Panc1 (cell line): ENCODE results near the gene SEL1L3. TPM values are rescaled to one million over a fixed set of nuclear protein-coding genes. Genes with fewer than 3 reads are reported as not detected.

ENCODE experiments used
- ATAC-seq: fragments of 200-7000 bp; cut with Tn5 transposase; 2 replicates; pipeline ENCODE4 v1.9.1; 2020; ENCODE audit warnings: mild to moderate bottlenecking, moderate library complexity
- BruUV-seq: library from RNA; stranded (reverse); fragments of 400-500 nt; replicated peaks from 2 replicates; lab custom pipeline; 2021; lab: Mats Ljungman, UMichigan
- CTCF ChIA-PET: fragments of 300-600 bp; sonication (Branson Sonifier 250); formaldehyde crosslinking; loops from one replicate; lab custom pipeline; 2022; ENCODE audit warnings: antibody characterized with exemption; lab: Charles Lee
- POLR2A ChIA-PET: fragments of 300-600 bp; sonication (Branson Sonifier 250); formaldehyde crosslinking; loops from one replicate; lab custom pipeline; 2022; ENCODE audit warnings: antibody characterized with exemption; lab: Charles Lee
- DNase-seq: peaks from one replicate; pipeline ENCODE4 v3.0.0-alpha.2; 2010; ENCODE audit warnings: low read depth, low spot score
- H3K27ac ChIP-seq: 2 replicates; pipeline ENCODE4 v1.5.1; 2011; ENCODE audit warnings: mild to moderate bottlenecking, low read length, inconsistent platforms
- H3K27me3 ChIP-seq: fragments of 200-500 bp; sonication (Bioruptor generic); 2 replicates; pipeline ENCODE4 v1.6.0; 2014; ENCODE audit warnings: low read length, inconsistent platforms; ENCODE audit not compliant: control insufficient read depth, insufficient read depth
- H3K36me3 ChIP-seq: fragments of 200-500 bp; sonication (Bioruptor generic); 2 replicates; pipeline ENCODE4 v1.5.1; 2014; ENCODE audit warnings: inconsistent platforms, mild to moderate bottlenecking, low read length, moderate library complexity; ENCODE audit not compliant: control insufficient read depth, insufficient read depth
- H3K4me1 ChIP-seq: 2 replicates; pipeline ENCODE4 v1.5.1; 2011; ENCODE audit warnings: inconsistent platforms, mild to moderate bottlenecking, low read length, moderate library complexity; ENCODE audit not compliant: control insufficient read depth, insufficient read depth
- H3K4me3 ChIP-seq, 2 experiments: 2 replicates each; pipeline ENCODE4 v1.5.1; 2011 to 2012; ENCODE audit warnings: low read depth in 2 of 2, low read length in 2 of 2, mild to moderate bottlenecking in 2 of 2, inconsistent platforms in 1 of 2, moderate library complexity in 1 of 2
- H3K9me3 ChIP-seq: fragments of 200-500 bp; sonication (Bioruptor generic); 2 replicates; pipeline ENCODE4 v1.5.1; 2014; ENCODE audit warnings: low read depth, mild to moderate bottlenecking, inconsistent platforms, low read length, moderate library complexity; ENCODE audit not compliant: control insufficient read depth, insufficient read depth
- CTCF ChIP-seq: fragments of 450-650 bp; IDR thresholded peaks from 2 replicates; pipeline ENCODE4 v1.5.1; 2017; ENCODE audit warnings: mild to moderate bottlenecking
- POLR2AphosphoS5 ChIP-seq: IDR thresholded peaks from 2 replicates; pipeline ENCODE4 v1.6.1; 2012; ENCODE audit warnings: mild to moderate bottlenecking, low read depth, low read length, moderate library complexity
- REST ChIP-seq, 2 experiments: IDR thresholded peaks; 2 replicates each; pipeline ENCODE4 v1.6.1; 2011 to 2012; ENCODE audit warnings: low read depth in 2 of 2, control low read depth in 1 of 2, low read length in 1 of 2, mild to moderate bottlenecking in 1 of 2, moderate library complexity in 1 of 2; ENCODE audit not compliant: insufficient read depth in 1 of 2
- SIN3A ChIP-seq: IDR thresholded peaks from 2 replicates; pipeline ENCODE4 v1.6.1; 2012; ENCODE audit warnings: low read depth, mild to moderate bottlenecking, low read length, moderate library complexity, borderline replicate concordance; ENCODE audit not compliant: insufficient read depth
- TCF7L2 ChIP-seq: IDR thresholded peaks from 2 replicates; pipeline ENCODE4 v1.6.1; 2011; ENCODE audit warnings: mild to moderate bottlenecking, low read depth, low read length, inconsistent platforms
- in situ Hi-C: cut with HindIII; loops from 2 replicates; pipeline ENCODE4 v1.10.0; 2016; ENCODE audit warnings: low sequenced_read_pairs, low pct_unique_long_range_greater_than_20kb
- intact Hi-C: fragments of 100-400 bp; cut with micrococcal nuclease; formaldehyde crosslinking; loops from one replicate; pipeline ENCODE4 v1.10.0; 2022; ENCODE audit not compliant: unreplicated experiment
- total RNA-seq: library from RNA; stranded (reverse); gene quantifications from one replicate; pipeline ENCODE4 v1.2.1, GENCODE V29; 2021; ENCODE audit not compliant: unreplicated experiment

Gene SEL1L3
- total RNA-seq, 1 experiment from 2014 or later, result 1.1 TPM

GRCh38 chr4:25863347-25863784 lies 578 bp upstream of the SEL1L3 start:
- Histone ChIP-seq H3K9me3 (no peaks in the 10 kb centered on the region), H3K27ac (no peak overlapping the region), H3K27me3 (no peaks in the 10 kb centered on the region; the same call in none of the 2 replicates), H3K36me3 (no peaks in the 10 kb centered on the region), H3K4me3 (no peak overlapping the region), H3K4me1 (no peaks in the 10 kb centered on the region)
- intact Hi-C loops (no loop called here), in situ Hi-C loops (no loop called here)
- ChIA-PET CTCF (no interaction called here), POLR2A (no interaction called here)
- no peak for TF ChIP-seq SIN3A
- peak; percentile 27 for TF ChIP-seq CTCF
- no TSS peak for BruUV-seq
- no peak for DNase-seq
- no peak for ATAC-seq

- ATAC-seq, result peak; percentile 46; the same call in 1 of the 2 replicates
- no peaks in the 10 kb centered on the region for H3K9me3 ChIP-seq
- TF ChIP-seq SIN3A (no peak), CTCF (no peak), TCF7L2 (no peak), REST (IDR thresholded peaks at IDR 0.05; ENCODE audit: insufficient read depth in 1 of 2, low read depth in 2 of 2, low read length in 1 of 2) (no peak), POLR2AphosphoS5 (no peak)
- H3K27ac ChIP-seq, result no peak overlapping the region
- intact Hi-C loops (no loop called here), in situ Hi-C loops (no loop called here)
- H3K4me1 ChIP-seq, result no peaks in the 10 kb centered on the region
- no peaks in the 10 kb centered on the region for H3K36me3 ChIP-seq
- no peak for DNase-seq
- POLR2A ChIA-PET, result no interaction called here
- BruUV-seq, result no TSS peak
- CTCF ChIA-PET, result no interaction called here
- peak overlapping the region; percentile 33 to 43 for H3K4me3 ChIP-seq
- no peaks in the 10 kb centered on the region; the same call in none of the 2 replicates for H3K27me3 ChIP-seq
Measured at GRCh38 chr4:25861951-25862410, 807 bp downstream of the SEL1L3 start.
